Calu3 (cell line): ENCODE measurements around the gene SF3A1. TPM values are rescaled to one million over a fixed set of nuclear protein-coding genes. Genes with fewer than 3 reads are reported as not detected.

ENCODE experiments used
- BruUV-seq: library from RNA; stranded (reverse); fragments of 400-500 nt; replicated peaks from 2 replicates; lab custom pipeline; 2021; lab: Mats Ljungman, UMichigan
- CTCF ChIA-PET: fragments of 300-600 bp; sonication (Branson Sonifier 250); formaldehyde crosslinking; loops from one replicate; lab custom pipeline; 2022; ENCODE audit warnings: antibody characterized with exemption; lab: Charles Lee
- DNase-seq: peaks from one replicate; pipeline ENCODE4 v3.0.0; 2022
- H3K27ac Mint-ChIP-seq: one replicate; pipeline ENCODE4 v1.8.0; 2022; ENCODE audit warnings: mixed read lengths; ENCODE audit not compliant: unreplicated experiment
- H3K27me3 Mint-ChIP-seq: one replicate; pipeline ENCODE4 v1.8.0; 2022; ENCODE audit warnings: mixed read lengths; ENCODE audit not compliant: unreplicated experiment
- H3K36me3 Mint-ChIP-seq: one replicate; pipeline ENCODE4 v1.8.0; 2022; ENCODE audit warnings: mild to moderate bottlenecking, moderate library complexity, mixed read lengths; ENCODE audit not compliant: insufficient read depth, unreplicated experiment
- H3K4me1 Mint-ChIP-seq: one replicate; pipeline ENCODE4 v1.8.0; 2022; ENCODE audit warnings: mild to moderate bottlenecking, low read depth, mixed read lengths; ENCODE audit not compliant: unreplicated experiment
- H3K4me3 Mint-ChIP-seq: one replicate; pipeline ENCODE4 v1.8.0; 2022; ENCODE audit warnings: mild to moderate bottlenecking, low read depth, moderate library complexity, mixed read lengths; ENCODE audit not compliant: unreplicated experiment
- H3K9me3 Mint-ChIP-seq: one replicate; pipeline ENCODE4 v1.8.0; 2022; ENCODE audit warnings: low read depth, mixed read lengths; ENCODE audit not compliant: unreplicated experiment
- CTCF ChIP-seq: fragments of 200-600 bp; IDR thresholded peaks from one replicate; pipeline ENCODE4 v1.8.0; 2022; ENCODE audit warnings: antibody characterized with exemption; ENCODE audit not compliant: unreplicated experiment
- intact Hi-C: fragments of 100-400 bp; cut with micrococcal nuclease; formaldehyde crosslinking; loops from one replicate; pipeline ENCODE4 v1.10.0; 2022; ENCODE audit not compliant: unreplicated experiment
- total RNA-seq: library from RNA; stranded (reverse); gene quantifications from 2 replicates; pipeline ENCODE4 v1.2.3, GENCODE V29; 2022

Gene SF3A1
- total RNA-seq, 1 experiment from 2014 or later, result 197 TPM

GRCh38 chr22:30399718-30400117, 43.0 kb upstream of the SF3A1 start:
- no peaks in the 10 kb centered on the region for H3K27me3 Mint-ChIP-seq
- no peak for DNase-seq
- H3K36me3 Mint-ChIP-seq, result peaks cover 54% of the 10 kb centered on the region
- intact Hi-C loops, result loop anchor here (10.0 kb wide), 1 partner anchor 85 kb away; no protein-coding TSS in a partner anchor
- no TSS peak for BruUV-seq
- CTCF ChIA-PET, result no interaction called here
- no peaks in the 10 kb centered on the region for H3K9me3 Mint-ChIP-seq
- peaks cover 21% of the 10 kb centered on the region for H3K4me1 Mint-ChIP-seq
- TF ChIP-seq CTCF, result no peak
- H3K4me3 Mint-ChIP-seq, result no peak overlapping the region
- H3K27ac Mint-ChIP-seq, result no peak overlapping the region

- CTCF ChIA-PET, result interaction anchor here (0.6 to 3.2 kb wide), 2 partner anchors 19 to 25 kb away, joined by 6 to 12 read pairs; no protein-coding TSS in a partner anchor
- no TSS peak for BruUV-seq
These were observed 42.3 kb upstream of the SF3A1 start for GRCh38 chr22:30398685-30399680.

GRCh38 chr22:30397656-30398635, 41.3 kb upstream of the SF3A1 start:
- peaks cover 21% of the 10 kb centered on the region for H3K4me1 Mint-ChIP-seq
- TF ChIP-seq CTCF, result no peak
- H3K27ac Mint-ChIP-seq, result peak overlapping the region; percentile 56
- H3K36me3 Mint-ChIP-seq, result peaks cover 47% of the 10 kb centered on the region
- no peak for DNase-seq
- CTCF ChIA-PET, result interaction anchor here (0.8 to 3.2 kb wide), 6 partner anchors 10 to 359 kb away, joined by 3 to 12 read pairs (median 6); no protein-coding TSS in a partner anchor
- peak overlapping the region; percentile 90 for H3K4me3 Mint-ChIP-seq
- H3K27me3 Mint-ChIP-seq, result no peaks in the 10 kb centered on the region
- H3K9me3 Mint-ChIP-seq, result no peaks in the 10 kb centered on the region
- BruUV-seq, result no TSS peak
- intact Hi-C loops, result loop anchor here (2.0 to 10.0 kb wide), 2 partner anchors 25 to 87 kb away; no protein-coding TSS in a partner anchor

More at GRCh38 chr22:30398685-30399680, 42.3 kb upstream of the SF3A1 start:
- TF ChIP-seq CTCF, result no peak
- peak overlapping the region; percentile 56 for H3K27ac Mint-ChIP-seq
- H3K9me3 Mint-ChIP-seq, result no peaks in the 10 kb centered on the region
- H3K27me3 Mint-ChIP-seq, result no peaks in the 10 kb centered on the region
- peaks cover 54% of the 10 kb centered on the region for H3K36me3 Mint-ChIP-seq
- intact Hi-C loops, result loop anchor here (10.0 kb wide), 1 partner anchor 86 kb away; no protein-coding TSS in a partner anchor
- DNase-seq, result no peak
- H3K4me3 Mint-ChIP-seq, result peak overlapping the region; percentile 90
- peaks cover 21% of the 10 kb centered on the region for H3K4me1 Mint-ChIP-seq
